ENCODE data around the gene MYL6.
A peak's percentile ranks its signal among the peaks of the same experiment; 100 is the strongest.

MYL6 gene

DNA sequence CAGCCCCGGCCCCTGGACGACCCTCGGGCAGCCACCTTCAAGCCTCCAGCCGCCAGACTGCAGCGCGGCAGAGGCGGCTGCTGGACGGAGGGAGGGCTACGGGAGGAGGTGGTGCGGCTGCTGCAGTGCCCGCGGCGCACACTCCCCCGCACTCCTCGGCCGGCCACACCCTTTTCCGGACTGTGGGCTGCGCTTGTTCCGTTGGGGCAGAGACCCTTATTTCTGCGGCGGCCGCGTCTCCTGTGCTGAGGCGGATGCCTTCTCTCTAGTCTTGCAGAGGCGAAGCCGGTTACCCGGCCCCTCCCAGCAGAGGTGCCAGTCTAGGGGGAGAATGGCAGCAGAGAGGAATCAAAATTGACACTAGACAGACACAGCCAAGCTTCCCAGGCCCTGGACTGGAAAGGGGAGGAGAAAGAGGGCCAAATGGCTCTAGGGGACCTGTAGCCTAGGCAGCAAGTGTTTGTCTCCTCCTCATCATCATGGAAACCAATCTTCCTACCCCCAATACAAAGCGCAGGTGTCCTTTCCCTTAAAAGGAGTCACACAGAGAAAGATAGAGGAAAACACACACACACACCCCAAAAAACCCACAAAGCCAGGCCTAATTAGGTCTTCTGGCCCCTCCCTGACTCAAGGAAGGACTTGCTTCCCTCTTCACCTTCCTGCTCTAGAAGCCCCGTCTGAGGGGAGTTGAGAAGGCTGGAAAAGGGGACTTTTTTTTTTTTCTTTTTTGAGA, 28.8 kb upstream of the MYL6 start:
- peak; percentile 80 for DNase-seq (ENCODE audit: low spot score)

DNA sequence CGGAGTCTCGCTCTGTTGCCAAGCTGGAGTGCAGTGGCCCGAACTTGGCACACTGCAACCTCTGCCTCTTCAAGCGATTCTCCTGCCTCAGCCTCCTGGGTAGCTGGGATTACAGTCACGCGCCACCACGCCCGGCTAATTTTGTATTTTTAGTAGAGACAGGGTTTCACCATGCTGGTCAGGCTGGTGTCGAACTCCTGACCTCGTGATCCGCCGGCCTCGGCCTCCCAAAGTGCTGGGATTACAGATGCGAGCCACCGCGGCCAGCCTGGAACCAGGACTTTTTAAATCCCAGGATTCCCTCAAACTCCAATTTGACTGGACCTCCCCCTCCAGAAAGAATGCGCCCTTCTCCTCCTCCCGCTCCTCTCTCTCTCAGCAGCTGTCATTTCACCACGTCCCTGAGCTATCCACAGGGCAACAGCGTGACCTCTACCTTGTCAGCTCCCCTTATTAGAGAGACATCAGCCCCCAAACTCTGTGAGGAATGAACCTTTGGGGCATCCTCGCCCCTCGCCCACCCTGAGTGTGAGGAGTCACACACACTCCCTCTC, 28.1 kb upstream of the MYL6 start:
- DNase-seq (ENCODE audit: low spot score), result no peak

DNA sequence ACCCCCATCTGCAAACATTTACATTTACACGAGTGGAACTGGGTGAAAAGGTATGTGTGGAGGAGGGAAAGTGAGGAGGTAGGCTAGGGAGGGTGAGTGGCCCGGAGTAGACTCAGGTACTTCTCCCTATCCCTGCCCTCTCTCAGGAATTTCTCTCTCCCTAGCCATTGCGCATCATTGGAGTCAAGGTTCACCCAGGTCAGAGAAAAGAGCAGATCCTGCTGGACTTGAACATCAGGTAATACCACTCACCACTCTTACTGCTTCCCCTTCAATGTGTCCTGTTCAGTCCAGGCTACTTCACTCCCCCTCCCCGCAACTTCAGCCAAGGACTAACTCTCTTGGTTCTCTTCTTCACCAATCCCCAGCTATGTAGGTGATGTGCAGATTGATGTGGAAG, 27.3 kb upstream of the MYL6 start:
- DNase-seq (ENCODE audit: low spot score), result no peak

DNA sequence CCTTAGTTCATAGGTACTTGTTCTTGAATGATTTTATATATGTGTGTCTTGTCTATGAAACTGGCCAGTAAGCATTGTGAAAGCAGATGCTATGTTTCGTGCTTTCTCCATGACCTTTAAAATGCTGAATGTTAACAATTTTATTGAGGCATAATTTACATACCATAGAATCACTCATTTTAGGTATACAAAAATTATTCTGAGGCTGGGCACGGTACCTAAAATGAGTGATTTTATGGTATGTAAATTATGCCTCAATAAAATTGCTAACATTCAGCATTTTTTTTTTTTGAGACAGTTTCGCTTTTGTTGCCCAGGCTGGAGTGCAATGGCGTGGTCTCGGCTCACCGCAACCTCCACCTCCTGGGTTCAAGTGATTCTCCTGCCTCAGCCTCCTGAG, 23.3 kb upstream of the MYL6 start:
- DNase-seq (ENCODE audit: low spot score), result no peak

DNA sequence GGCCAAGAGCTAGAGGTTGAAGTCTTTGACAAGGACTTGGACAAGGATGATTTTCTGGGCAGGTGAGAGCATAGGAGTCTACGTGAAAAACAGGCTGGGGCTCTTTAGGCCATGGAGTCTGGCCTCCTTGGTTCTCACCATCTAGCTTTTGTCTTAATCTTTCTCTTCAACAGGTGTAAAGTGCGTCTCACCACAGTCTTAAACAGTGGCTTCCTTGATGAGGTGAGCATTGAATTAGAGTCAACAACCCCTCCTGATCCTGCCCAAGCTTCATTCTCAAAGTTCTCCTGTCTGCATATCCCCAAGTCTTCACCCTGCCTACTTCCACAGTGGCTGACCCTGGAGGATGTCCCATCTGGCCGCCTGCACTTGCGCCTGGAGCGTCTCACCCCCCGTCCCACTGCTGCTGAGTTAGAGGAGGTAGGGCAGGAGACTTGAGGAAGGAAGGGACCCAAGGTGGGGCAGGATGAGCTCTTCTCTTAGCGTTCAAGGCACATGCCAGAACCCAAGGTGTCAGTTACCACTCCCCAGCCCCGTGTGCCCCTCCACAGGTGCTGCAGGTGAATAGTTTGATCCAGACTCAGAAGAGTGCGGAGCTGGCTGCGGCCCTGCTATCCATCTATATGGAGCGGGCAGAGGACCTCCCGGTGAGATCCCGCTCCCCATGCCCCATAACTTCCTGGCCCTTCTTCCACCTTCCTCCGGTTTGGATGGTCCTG, 20.1 kb upstream of the MYL6 start:
- DNase-seq (ENCODE audit: low spot score), result no peak

DNA sequence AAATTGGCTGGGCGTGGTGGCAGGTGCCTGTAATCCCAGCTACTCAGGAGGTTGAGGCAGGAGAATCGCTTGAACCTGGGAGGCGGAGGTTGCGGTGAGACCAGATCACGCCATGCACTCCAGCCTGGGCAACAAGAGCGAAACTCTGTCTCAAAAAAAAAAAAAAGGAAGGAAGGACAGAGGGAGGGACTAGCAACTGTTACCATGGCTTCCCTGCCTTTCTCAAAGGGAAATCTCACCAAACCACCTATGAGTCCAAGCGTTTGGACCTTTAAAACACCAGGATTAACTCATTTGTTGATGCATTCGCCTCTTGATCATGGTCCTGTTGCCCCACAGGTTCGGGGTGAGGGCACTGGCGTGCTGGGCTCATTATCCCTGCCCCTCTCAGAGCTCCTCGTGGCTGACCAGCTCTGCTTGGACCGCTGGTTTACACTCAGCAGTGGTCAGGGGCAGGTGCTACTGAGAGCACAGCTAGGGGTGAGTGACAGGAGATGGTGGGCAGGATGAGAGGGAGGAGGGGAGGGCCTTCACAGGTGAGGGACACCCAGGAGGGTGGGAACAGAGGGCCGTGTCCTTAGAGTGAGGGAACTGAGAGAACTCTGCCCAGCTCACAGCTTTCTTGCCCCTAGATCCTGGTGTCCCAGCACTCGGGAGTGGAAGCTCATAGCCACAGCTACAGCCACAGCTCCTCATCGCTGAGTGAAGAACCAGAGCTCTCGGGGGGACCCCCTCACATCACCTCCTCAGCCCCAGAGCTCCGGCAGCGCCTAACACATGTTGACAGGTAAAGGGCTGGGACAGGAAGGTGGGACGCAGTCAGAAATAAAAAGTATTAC, 16.0 kb upstream of the MYL6 start:
- no peak for DNase-seq (ENCODE audit: low spot score)

DNA sequence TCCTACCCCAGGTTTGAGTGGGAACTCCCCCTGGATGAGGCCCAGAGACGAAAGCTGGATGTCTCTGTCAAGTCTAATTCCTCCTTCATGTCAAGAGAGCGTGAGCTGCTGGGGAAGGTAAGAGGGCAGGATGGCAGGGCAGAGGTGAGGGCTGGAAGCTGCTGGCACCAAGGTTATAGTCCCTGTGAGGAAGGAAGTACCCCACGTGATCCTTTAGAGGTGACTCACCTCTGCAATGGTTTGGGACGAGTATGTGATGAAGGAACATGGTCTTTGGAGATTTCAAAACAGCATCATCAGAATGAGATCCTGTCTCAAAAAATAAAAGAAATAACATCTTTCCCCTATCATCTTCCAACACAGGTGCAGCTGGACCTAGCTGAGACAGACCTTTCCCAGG, 14.9 kb upstream of the MYL6 start:
- DNase-seq (ENCODE audit: low spot score), result no peak

DNA sequence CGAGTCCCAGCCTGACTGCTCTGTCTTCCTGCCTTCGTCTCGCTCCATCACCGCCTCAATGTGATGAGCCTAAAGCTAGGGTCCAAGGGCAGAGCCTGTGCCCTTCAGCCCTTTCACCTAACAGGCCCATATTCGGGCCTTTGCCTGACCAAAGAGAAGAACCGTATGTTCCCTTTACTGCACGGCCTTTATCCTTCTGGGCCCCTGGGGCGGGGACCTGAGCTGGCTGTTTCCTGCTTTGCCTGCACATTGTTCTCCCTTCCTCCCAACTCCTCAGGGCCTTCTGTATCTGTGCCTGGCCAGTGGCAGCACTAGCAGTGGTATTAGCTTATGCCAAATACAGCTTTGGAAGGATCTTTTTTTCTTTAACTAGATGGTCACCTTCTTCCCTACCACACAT, 14.3 kb upstream of the MYL6 start:
- no peak for DNase-seq (ENCODE audit: low spot score)

DNA sequence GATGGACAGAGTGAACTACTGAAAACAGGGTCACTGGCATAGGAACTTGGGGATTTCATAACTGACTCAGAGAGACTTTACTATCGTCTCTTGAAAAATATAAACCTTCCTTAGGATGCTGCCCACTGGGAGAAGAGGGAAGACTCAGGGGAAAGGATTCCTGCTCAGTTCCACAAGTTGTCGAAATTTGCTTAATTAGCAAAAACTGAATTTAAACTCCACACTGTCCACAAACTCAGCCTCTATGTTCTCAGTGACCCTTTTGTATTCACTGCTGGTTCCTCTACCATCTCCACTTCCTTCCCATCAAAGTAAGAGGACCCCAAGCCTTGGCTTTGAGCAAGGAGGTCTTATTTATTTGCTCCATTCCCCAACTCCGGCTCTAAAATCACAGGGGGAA, 12.9 kb upstream of the MYL6 start:
- no peak for DNase-seq (ENCODE audit: low spot score)

DNA sequence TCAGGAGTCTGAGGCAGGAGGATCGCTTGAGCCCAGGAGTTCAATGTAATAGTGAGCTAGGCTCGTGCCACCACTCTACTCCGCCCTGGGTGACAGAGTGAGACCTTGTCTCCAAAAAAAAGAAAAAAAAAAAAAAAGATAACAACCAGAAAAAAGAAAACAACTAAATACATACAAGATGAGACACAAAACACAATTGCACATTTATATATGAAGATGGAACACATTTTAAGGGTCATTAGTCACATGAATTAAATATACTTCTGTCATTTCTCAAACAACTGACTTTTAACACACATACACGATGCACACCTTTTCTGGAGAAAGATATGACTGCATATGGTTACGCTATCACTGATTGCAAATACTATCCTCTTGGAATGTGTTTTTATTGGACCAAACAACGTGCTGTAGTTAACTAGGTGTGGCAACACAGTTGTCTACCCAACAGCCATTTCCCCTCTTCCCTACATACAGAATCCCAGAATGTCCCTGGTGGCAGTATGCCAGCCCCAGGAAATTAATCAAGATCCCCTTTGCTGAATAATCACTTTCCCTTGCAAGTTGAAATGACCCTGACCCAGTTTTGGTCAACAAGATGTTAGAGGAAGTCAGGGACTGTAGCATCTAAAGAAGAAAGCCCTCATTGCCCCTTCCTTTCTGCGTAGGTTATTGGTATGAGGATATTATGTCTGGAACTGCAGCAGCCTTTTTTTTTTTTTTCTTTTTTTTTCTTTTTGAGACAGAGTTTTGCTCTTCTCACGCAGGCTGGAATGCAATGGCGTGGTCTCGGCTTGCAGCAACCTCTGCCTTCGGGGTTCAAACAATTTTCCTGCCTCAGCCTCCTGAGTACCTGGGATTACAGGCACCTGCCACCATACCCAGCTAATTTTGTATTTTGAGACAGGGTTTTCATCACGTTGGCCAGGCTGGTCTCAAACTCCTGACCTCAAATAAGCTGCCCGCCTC, 11.4 kb upstream of the MYL6 start:
- DNase-seq (ENCODE audit: low spot score), result no peak

DNA sequence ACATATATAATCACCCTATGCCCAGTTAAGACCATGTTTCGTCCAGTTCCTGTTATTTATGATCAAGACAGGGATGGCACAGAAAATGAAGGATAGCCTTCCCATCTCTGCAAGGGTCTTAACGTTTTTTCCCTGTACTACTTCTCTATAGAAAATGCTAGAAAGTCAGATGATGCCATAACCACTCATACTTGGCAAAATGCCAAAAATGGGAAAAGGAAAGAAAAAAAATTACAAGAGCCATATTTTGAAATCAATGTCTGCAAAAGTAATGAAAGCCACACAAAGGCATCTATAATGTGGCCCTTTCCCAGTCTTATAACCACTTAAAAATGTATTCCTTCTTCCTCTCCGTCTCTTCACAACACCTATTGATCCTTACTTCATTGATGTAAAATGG, 7.6 kb upstream of the MYL6 start:
- DNase-seq (ENCODE audit: low spot score), result no peak

DNA sequence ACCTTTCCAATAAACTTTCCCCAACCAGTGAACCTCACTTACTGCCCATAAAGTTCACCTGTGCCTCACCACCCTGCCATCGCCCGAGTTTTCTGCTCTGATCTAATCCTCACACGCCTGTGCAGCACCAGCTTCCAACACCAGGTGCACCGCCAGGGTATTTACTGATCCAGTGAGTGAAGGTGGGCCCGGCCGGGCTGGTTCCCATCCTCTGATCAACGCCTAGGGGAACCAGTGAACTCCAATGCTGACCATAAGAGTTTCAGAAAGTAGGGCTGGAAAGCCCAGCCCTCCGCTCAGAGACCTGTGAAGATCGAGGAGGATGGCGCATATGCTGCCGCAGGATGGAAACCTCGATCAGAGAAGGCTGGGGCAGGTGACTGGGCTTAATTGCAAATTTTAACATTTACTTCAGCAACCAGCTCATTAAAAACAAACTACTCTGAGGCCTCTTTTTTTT, 6.5 kb upstream of the MYL6 start:
- peak; percentile 77 for DNase-seq (ENCODE audit: low spot score)

DNA sequence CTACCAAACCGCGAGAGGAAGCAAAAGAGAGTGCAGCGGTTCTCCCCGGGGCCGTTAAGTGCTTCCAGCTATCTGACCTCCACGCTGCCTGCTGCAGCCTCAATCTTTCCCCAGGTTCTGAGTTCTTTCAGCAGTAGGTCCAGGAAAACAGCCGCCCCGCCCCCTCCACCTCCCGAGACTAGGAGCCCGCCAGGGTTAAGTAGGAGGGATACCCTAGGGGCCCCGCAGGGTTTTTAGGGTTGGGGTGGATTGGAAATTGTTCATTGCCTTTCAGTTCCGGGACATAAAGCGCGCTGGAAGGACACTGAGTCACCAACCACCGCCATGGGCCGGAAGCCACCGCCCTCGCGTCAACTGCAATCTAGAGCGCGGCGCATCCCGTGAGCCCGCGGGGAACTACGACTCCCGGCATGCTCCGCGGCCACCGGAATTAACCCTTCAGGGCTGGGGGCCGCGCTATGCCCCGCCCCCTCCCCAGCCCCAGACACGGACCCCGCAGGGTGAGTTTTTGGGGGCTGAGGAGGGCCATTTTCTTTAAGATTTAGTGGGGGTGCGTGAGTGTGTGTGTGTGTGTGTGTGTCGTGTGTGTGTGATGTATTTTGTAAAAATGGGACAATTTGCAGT, 5.9 kb upstream of the MYL6 start, which contains the start of gene MYL6B:
Gene MYL6B (plus strand): TSS at position 456 of the 624 bp plus-strand sequence. CDS start 1,332 bp downstream, outside the sequence.
- peak; percentile 94 for DNase-seq (ENCODE audit: low spot score)

DNA sequence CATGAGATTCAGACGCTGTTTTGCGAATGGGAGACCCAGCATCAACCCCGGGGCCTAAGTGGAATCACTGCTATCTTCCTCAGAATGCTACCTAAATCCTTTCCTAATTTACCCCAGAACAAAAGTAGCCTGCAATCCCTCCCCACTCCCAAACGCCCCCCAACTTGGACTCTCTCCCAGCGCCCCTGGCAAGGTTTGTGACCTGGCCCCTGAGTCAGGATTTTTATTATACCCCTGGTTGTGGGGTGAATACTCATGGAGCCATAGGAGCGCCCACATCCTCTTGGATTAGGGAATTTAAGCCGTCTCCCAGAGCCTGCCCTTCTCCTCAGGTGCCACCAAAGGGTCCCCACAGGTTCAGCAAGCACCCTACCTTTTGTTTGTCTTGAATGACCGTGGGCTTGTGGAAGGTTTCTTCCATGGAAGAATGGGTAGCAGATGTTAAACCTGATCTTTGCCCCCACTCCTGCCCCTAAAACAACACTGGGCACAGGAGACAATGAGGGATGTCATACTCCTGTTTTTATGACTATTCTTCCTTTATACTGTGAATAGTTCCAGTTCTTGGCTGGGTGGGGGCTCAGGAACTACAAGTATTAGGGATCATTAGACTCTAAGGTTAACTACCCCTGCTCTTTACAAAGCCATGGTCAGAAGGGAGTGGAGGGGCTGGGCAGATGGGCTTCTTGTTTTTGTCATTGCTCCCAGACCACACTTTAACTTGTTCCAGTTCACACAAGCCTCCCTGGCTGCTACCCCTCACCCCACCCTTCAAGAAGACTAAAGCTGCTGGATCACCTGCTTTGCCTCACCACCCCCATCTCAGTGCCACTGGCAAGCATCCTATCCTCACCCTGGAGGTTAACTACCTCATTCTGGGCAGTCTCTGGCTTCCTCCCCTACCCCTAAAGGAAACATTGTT, 5.1 kb upstream of the MYL6 start:
- no peak for DNase-seq (ENCODE audit: low spot score)

DNA sequence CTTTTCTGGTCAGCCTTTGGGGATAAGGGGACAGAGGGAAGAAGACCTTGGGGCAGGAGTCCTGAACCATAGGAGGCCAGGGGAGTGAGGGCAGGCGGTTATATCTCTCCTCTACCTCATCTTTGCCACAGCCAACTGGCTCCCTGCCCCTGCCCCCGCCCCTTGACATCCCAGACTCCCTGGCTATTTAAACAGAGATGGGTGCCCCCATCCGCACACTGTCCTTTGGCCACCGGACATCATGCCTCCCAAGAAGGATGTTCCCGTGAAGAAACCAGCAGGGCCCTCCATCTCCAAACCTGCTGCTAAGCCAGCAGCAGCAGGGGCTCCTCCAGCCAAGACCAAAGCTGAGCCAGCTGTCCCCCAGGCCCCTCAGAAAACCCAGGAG, 4.5 kb upstream of the MYL6 start:
- no peak for DNase-seq (ENCODE audit: low spot score)

DNA sequence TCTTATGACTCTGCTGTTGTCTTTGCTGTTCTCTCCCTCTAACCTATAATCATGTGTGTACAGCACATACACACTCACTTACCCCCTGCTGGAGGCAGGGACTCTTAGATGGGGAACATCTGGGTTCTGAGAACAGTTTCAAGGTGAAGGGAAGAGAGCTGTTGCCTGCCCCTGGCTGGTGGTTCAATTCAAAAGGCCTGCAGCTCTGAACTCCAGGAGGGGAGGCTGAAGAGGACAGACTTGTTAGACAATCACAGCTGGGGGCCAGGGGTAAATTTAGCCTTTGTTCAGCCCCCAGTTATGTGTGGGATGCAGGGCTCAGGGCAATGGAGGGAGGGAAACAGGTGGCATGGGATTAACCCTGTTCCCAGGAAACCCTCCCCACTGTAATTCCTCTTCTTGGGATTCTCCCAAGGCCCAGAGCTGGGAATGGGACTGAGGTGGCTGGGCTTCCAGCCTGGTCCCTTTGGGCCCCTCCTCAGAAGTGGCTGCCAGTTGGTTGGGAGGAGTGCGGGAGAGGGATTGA, 3.9 kb upstream of the MYL6 start:
- DNase-seq (ENCODE audit: low spot score), result no peak

DNA sequence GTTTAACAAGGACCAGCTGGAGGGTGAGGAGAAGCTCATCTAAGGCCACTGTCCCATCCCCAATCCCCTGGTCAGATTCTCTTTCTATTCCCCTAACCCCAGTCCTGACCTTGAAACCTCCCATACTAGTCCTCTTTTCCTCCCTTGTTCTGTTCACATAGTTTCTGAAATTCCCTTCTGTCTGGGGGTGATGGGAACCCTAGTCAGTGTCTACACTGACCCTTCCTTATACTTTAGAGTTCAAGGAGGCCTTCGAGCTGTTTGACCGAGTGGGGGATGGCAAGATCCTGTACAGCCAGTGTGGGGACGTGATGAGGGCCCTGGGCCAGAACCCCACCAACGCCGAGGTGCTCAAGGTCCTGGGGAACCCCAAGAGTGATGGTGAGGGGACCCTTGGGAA, 3.3 kb upstream of the MYL6 start:
- DNase-seq (ENCODE audit: low spot score), result no peak

DNA sequence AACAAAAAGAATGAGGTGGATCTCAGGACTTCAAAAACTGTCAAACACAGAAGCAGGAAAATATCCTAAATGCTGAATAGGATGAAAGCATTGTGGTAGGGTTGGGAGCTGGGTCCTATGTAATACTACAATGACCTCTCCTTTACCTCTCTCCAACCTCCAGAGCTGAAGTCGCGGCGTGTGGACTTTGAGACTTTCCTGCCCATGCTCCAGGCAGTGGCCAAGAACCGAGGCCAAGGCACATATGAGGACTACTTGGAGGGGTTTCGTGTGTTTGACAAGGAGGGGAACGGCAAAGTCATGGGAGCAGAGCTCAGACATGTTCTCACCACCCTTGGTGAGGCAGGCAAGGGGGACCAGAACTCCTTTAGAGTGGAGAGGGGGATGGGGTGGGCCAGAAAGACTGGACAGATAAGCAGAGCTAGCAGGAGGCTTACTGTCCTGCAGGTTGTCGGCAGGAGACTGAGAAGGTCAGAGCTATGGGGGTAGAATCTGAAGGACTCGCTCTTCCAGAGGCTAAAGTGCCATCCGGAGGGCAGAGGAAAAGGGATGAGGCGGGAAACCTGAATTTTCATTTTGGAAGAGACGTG, 2.8 kb upstream of the MYL6 start:
- DNase-seq (ENCODE audit: low spot score), result no peak

Measured in iPS-NIHi11 (cell line).